ENCODE data around the gene ZC4H2. TPM values are rescaled to one million over a fixed set of nuclear protein-coding genes. Genes with fewer than 3 reads are reported as not detected.

Gene ZC4H2
- total RNA-seq, 4 donors from 2014 or later = 0.70 to 3.9 (median 2.7) TPM

DNA sequence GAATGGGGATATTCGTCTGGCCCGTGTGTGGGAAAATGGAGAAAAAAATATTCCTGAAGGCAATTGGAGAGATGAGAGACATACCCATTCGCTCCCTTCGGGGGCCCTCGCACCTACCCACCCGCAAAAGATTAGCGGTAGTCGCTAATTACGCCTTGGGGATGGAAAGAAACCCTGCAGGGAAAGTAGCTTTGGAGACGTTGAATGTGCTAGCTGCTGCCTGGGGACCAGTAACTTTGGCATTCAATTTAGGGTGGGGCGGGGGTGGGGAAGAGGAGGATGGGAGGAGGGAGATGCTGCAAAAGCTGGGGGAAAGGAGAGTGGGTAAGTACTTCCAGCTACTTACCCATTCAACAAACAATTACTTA lies 407 bp upstream of the ZC4H2 start:
- ATAC-seq = no peak
- TF ChIP-seq, protein P1, sequence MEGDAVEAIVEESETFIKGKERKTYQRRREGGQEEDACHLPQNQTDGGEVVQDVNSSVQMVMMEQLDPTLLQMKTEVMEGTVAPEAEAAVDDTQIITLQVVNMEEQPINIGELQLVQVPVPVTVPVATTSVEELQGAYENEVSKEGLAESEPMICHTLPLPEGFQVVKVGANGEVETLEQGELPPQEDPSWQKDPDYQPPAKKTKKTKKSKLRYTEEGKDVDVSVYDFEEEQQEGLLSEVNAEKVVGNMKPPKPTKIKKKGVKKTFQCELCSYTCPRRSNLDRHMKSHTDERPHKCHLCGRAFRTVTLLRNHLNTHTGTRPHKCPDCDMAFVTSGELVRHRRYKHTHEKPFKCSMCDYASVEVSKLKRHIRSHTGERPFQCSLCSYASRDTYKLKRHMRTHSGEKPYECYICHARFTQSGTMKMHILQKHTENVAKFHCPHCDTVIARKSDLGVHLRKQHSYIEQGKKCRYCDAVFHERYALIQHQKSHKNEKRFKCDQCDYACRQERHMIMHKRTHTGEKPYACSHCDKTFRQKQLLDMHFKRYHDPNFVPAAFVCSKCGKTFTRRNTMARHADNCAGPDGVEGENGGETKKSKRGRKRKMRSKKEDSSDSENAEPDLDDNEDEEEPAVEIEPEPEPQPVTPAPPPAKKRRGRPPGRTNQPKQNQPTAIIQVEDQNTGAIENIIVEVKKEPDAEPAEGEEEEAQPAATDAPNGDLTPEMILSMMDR (IDR thresholded peaks at IDR 0.05 in 4 of 5, conservative IDR thresholded peaks at IDR 0.05 in 1 of 5) = no peak
- no peak for TF ChIP-seq POLR2A (IDR thresholded peaks at IDR 0.05)
- peaks cover 0 to 5% (median 0%) of the 10 kb centered on the region in 3 donors for H3K9me3 ChIP-seq
- H3K27ac ChIP-seq = no peak overlapping the region
- no peaks in the 10 kb centered on the region for H3K27me3 ChIP-seq
- H3K36me3 ChIP-seq = no peaks in the 10 kb centered on the region
- peak overlapping the region; percentile 49 to 73 (median 64) for H3K4me3 ChIP-seq
- in situ Hi-C loops (cut with MboI; ENCODE audit: low sequenced_read_pairs in 4 of 4) = no loop called here
- H3K4me1 ChIP-seq = no peaks in the 10 kb centered on the region
- intact Hi-C loops (cut with DNase I; ENCODE audit: low total_unique reads) = no loop called here
- no peak for DNase-seq

DNA sequence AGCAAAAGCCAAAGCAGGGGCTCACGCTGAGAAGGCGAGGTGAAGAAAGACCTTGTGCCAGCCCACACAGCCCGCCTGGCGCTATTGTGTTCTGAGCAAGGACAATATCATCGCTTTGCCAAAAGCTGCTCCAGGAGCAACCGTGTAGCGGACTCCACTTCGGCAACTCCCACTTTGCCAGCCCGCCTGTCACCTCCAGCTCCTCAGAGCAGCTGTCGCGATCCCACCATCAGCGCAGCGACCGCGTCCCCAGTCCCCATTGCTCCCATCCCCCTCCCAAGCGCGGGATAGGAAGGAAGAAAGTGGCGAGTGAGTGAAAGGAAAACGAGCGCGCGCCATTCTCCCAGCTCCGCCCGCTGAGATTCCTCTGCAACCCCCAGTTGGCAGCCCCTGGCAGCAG lies 759 bp downstream of the ZC4H2 start:
- ATAC-seq = peak; percentile 26 to 53
- intact Hi-C loops (cut with DNase I; ENCODE audit: low total_unique reads) = no loop called here
- Histone ChIP-seq H3K9me3 (peaks cover 0 to 5% (median 0%) of the 10 kb centered on the region in 3 donors), H3K27me3 (no peaks in the 10 kb centered on the region), H3K36me3 (no peaks in the 10 kb centered on the region), H3K4me1 (no peaks in the 10 kb centered on the region), H3K27ac (peak overlapping the region in 1 of 4 donors; percentile 20), H3K4me3 (peak overlapping the region; percentile 49 to 73 (median 64))
- TF ChIP-seq, protein P1 (IDR thresholded peaks at IDR 0.05 in 4 of 5, conservative IDR thresholded peaks at IDR 0.05 in 1 of 5) = no peak
- no peak for TF ChIP-seq POLR2A (IDR thresholded peaks at IDR 0.05)
- in situ Hi-C loops (cut with MboI; ENCODE audit: low sequenced_read_pairs in 4 of 4) = no loop called here
- DNase-seq = no peak

DNA sequence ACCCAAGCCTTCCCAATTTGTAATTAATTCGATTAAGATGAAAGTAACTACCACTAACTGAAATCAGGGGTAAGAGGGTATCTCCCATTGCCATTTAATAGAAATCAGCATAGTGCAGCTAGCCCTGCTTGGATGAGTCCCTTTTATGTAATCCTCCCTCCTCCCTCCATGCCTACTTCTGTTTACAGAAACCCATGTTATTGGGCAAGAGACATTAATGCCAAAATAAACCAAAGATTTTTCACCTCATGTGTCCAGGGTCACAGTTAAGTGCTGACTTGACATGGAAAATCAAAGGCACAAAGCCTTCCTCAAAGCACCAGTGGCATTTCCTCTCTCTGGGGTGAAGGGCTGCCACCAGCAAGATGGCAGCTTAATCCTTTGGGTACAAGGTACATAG lies 50.8 kb downstream of the ZC4H2 start:
- ATAC-seq = no peak
- TF ChIP-seq, protein P1 (IDR thresholded peaks at IDR 0.05 in 4 of 5, conservative IDR thresholded peaks at IDR 0.05 in 1 of 5) = no peak
- TF ChIP-seq POLR2A (IDR thresholded peaks at IDR 0.05) = no peak
- DNase-seq = no peak
- Histone ChIP-seq H3K9me3 (no peaks in the 10 kb centered on the region), H3K4me3 (no peak overlapping the region), H3K4me1 (no peaks in the 10 kb centered on the region), H3K36me3 (no peaks in the 10 kb centered on the region), H3K27ac (no peak overlapping the region), H3K27me3 (no peaks in the 10 kb centered on the region)
- in situ Hi-C loops (cut with MboI; ENCODE audit: low sequenced_read_pairs in 4 of 4) = no loop called here
- intact Hi-C loops (cut with DNase I; ENCODE audit: low total_unique reads) = no loop called here

DNA sequence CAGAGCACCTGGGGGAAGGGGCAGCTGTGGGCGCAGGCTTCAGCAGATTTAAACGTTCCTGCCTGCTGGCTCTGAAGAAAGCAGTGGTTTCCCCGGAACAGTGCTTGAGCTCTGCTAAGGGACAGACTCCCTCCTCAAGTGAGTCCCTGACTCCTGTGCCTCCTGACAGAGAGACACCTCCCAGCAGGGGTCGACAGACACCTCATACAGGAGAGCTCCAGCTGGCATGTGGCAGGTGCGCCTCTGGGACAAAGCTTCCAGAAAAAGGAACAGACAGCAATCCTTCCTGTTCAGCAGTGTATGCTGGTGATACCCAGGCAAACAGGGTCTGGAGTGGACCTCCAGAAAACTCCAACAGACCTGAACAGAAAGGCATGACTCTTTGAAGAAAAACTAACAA lies 68.1 kb downstream of the ZC4H2 start:
- TF ChIP-seq, protein P1 (IDR thresholded peaks at IDR 0.05 in 4 of 5, conservative IDR thresholded peaks at IDR 0.05 in 1 of 5) = no peak
- no peak for TF ChIP-seq POLR2A (IDR thresholded peaks at IDR 0.05)
- DNase-seq (no peak), ATAC-seq (no peak)
- Histone ChIP-seq H3K4me3 (no peak overlapping the region), H3K36me3 (no peaks in the 10 kb centered on the region), H3K27ac (no peak overlapping the region), H3K27me3 (peaks cover 0 to 3% (median 0%) of the 10 kb centered on the region in 3 donors), H3K9me3 (no peaks in the 10 kb centered on the region), H3K4me1 (no peaks in the 10 kb centered on the region)
- intact Hi-C loops (cut with DNase I; ENCODE audit: low total_unique reads) (no loop called here), in situ Hi-C loops (cut with MboI; ENCODE audit: low sequenced_read_pairs in 4 of 4) (no loop called here)

DNA sequence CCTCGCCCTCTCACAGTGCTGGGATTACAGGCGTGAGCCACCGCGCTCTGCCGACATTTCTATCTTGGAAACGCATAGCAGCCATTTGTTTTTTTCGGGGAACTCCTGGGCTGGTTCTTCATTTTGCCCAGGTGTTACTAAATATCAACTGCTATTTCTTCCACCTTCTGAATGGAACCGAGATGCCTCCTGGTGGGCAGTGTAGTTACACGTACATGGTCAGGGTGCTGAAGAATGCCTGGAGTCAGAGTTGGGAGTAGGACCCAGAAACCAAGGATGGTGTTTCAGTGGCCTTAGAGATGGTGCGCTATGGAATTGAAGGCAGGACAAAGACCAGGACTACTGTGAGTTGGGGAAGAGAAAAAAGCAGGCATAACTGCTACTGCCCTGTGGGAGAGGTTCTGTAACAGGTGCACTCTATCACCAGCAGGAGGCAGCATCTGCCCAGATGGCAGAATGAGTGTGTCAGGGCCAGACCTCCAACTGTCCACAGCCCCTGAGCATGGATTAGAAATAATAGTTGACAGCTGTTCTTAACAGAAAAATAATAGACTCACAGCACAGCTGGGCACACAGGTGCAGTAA lies 81.7 kb downstream of the ZC4H2 start:
- TF ChIP-seq POLR2A (IDR thresholded peaks at IDR 0.05) = no peak
- TF ChIP-seq, protein P1 (IDR thresholded peaks at IDR 0.05 in 4 of 5, conservative IDR thresholded peaks at IDR 0.05 in 1 of 5) = no peak
- Histone ChIP-seq H3K4me3 (no peak overlapping the region), H3K9me3 (no peaks in the 10 kb centered on the region), H3K27me3 (no peaks in the 10 kb centered on the region), H3K4me1 (no peaks in the 10 kb centered on the region), H3K27ac (no peak overlapping the region), H3K36me3 (no peaks in the 10 kb centered on the region)
- intact Hi-C loops (cut with DNase I; ENCODE audit: low total_unique reads) (no loop called here), in situ Hi-C loops (cut with MboI; ENCODE audit: low sequenced_read_pairs in 4 of 4) (no loop called here)
- ATAC-seq (no peak), DNase-seq (no peak)

All from gastrocnemius medialis (tissue), 4 donors.